GM12878 (cell line): Measurements from ENCODE around the gene SGIP1.

Experiments
- ASH2L ChIP-seq: fragments of 300-600, 200-600 bp; sonication (generic); IDR thresholded peaks from 2 replicates; pipeline ENCODE4 v1.6.1; 2017; ENCODE audit warnings: low read depth, mild to moderate bottlenecking, borderline replicate concordance
- JUND ChIP-seq: IDR thresholded peaks from 2 replicates; pipeline ENCODE4 v1.6.1; 2012; ENCODE audit warnings: low read depth, mild to moderate bottlenecking, low read length, improper control_type of control experiment, moderate library complexity
- KDM1A ChIP-seq: fragments of 200-600 bp; sonication (generic); IDR thresholded peaks from 2 replicates; pipeline ENCODE4 v1.6.1; 2016; ENCODE audit warnings: borderline replicate concordance
- PAX8 ChIP-seq: fragments of 450-650 bp; IDR thresholded peaks from 2 replicates; pipeline ENCODE4 v1.6.1; 2017; ENCODE audit warnings: mild to moderate bottlenecking, moderate library complexity
- USF2 ChIP-seq: IDR thresholded peaks from 2 replicates; pipeline ENCODE4 v1.6.1; 2011; ENCODE audit warnings: low read depth, low read length, improper control_type of control experiment, borderline replicate concordance

GRCh38 chr1:66526991-66527390 is 7.0 kb upstream of the SGIP1 start:
- TF ChIP-seq KDM1A (no peak), ASH2L (no peak), JUND (no peak), USF2 (no peak), PAX8 (no peak)
